ENCODE results near the gene PTPRN2.

PTPRN2 gene

DNA sequence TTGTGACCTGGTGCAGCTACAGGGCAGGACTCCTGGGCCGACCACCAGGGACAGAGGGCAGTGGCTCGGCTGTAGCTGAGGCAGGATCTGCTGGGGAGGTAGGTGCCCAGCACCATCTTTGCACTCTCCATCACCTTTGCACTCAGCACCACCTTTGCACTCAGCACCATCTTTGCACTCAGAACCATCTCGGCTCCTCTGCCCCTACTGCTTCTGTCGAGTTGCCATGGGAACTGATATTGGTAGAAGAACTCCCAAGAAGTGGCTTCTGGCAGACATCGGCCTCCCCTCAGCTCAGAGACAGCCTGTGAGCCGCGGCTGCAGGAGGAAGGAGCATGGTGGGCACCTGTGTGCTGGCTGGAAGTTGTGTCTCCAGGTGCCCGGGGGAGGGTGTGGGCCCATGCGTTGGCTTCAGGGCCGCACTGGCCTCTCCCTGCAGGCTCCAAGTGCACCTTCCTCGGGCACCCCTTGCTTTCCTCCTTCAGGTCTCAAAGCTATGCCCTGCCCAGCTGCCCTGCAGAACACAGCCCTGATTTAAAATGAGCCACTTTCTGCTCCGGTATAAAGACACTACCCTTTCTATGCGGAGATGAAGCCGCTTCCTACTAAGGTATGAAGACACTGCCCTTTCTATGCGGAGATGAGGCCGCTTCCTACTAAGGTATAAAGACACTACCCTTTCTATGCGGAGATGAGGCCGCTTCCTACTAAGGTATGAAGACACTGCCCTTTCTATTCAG lies 514.5 kb downstream of the PTPRN2 start:
- Histone ChIP-seq H3K9me3 (ENCODE audit: control insufficient read depth, insufficient read depth, low read length) (no peaks in the 10 kb centered on the region), H3K36me3 (ENCODE audit: insufficient read depth, low read length) (no peaks in the 10 kb centered on the region), H3K9ac (ENCODE audit: low read depth, low read length) (no peak overlapping the region), H3K4me1 (ENCODE audit: insufficient read depth, low read length) (no peaks in the 10 kb centered on the region)

DNA sequence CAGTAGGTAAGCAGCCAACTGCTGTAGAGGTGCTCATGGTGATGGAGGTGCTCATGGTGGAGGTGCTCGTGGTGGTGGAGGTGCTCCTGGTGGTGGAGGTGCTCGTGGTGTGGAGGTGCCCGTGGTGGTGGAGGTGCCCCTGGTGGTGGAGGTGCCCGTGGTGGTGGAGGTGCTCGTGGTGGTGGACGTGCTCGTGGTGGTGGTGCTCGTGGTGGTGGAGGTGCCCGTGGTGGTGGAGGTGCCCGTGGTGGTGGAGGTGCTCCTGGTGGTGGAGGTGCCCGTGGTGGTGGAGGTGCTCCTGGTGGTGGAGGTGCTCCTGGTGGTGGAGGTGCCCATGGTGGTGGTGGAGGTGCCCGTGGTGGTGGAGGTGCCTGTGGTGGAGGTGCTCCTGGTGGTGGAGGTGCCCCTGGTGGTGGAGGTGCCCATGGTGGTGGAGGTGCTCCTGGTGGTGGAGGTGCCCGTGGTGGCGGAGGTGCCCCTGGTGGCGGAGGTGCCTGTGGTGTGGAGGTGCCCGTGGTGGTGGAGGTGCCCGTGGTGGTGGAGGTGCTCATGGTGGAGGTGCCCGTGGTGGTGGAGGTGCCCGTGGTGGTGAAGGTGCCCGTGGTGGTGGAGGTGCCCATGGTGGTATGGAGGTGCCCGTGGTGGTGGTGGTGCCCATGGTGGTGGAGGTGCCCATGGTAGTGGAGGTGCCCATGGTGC lies 517.3 kb downstream of the PTPRN2 start:
- Histone ChIP-seq H3K9me3 (ENCODE audit: control insufficient read depth, insufficient read depth, low read length) (no peaks in the 10 kb centered on the region), H3K9ac (ENCODE audit: low read depth, low read length) (no peak overlapping the region), H3K36me3 (ENCODE audit: insufficient read depth, low read length) (no peaks in the 10 kb centered on the region), H3K4me1 (ENCODE audit: insufficient read depth, low read length) (no peaks in the 10 kb centered on the region)

DNA sequence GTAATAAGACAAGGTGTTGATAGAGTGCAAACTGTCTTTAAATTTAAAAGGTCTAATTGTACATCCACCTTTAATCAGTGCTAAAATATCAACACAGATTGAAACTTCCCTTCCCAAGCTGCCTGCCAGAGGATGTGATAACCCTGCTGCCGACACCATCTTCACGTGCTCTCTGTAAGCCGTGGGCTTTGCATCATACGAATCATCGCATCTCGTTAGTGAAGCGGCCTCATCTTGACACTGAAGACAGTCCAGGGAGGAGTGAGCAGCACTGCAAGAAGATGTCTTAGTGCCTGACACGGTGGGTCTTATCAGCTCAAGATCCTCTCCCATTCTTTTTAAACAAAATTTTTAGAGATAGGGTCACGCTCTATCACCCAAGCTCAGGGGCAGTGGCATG lies 518.8 kb downstream of the PTPRN2 start:
- no peaks in the 10 kb centered on the region for H3K9me3 ChIP-seq (ENCODE audit: control insufficient read depth, insufficient read depth, low read length)
- no peaks in the 10 kb centered on the region for H3K4me1 ChIP-seq (ENCODE audit: insufficient read depth, low read length)

DNA sequence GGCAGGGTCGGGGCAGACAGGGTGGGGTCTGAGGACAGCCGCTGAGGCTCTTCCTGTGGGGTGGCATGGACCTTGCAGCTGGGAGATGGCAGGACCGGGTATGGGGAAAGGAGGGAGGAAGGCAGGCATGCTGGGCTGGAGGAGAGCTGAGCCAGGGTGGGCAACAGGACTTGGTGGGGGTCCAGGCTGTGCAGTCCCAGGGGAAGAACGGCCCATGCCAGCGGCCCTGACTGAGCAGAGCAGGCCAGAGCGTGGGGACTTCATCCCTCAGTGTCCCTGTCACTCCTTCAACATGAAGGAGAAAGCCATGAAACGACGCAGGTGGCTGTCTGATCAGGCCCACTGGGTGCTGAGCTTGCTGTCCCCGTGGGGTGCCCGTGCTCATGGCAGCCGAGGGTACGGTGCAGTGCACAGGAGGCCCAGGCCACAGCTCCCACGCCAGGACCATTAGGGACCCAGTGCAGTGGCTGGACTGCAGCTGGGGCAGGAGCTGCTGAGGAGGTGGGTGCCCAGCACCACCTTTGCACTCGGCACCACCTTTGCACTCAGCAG lies 519.6 kb downstream of the PTPRN2 start:
- Histone ChIP-seq H3K9ac (ENCODE audit: low read depth, low read length) (no peak overlapping the region), H3K9me3 (ENCODE audit: control insufficient read depth, insufficient read depth, low read length) (no peaks in the 10 kb centered on the region), H3K36me3 (ENCODE audit: insufficient read depth, low read length) (no peaks in the 10 kb centered on the region), H3K4me1 (ENCODE audit: insufficient read depth, low read length) (no peaks in the 10 kb centered on the region)

More for the DNA sequence above, 518.8 kb downstream of the PTPRN2 start:
- Histone ChIP-seq H3K36me3 (ENCODE audit: insufficient read depth, low read length) (no peaks in the 10 kb centered on the region), H3K9ac (ENCODE audit: low read depth, low read length) (no peak overlapping the region)

DNA sequence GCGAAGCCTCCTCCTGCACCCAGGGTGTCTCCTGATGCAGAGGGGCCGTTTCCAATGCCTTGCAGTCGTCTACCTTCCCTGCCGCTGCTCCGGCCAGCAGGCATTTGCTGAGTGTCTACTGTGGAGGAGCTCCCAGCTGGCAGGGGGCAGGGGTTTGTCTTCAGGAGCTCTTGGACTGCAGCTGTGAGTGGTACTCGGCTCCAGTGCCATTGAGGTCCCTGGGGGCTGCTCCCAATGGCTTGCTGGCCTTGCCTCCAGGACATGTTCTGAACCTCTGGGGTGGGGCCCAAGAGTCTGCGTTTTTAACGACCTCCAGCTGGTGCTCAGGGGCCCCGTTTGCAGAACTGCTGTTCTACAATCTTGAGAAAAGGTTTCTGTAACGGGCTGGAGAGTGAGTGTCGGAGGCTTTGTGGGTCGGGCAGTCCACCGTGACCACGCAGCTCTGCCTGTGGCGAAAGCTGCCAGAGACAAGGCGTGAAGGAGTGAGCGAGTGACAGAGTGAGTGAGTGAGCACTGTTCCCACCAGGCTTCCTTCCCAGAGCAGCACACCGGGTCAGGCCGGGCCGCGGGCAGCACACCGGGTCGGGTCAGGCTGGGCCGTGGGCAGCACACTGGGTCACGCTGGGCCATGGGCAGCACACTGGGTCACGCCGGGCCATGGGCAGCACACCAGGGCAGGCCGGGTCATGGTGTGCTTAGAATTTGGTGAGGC lies 520.2 kb downstream of the PTPRN2 start:
- Histone ChIP-seq H3K4me1 (ENCODE audit: insufficient read depth, low read length) (no peaks in the 10 kb centered on the region), H3K9me3 (ENCODE audit: control insufficient read depth, insufficient read depth, low read length) (no peaks in the 10 kb centered on the region), H3K36me3 (ENCODE audit: insufficient read depth, low read length) (no peaks in the 10 kb centered on the region), H3K9ac (ENCODE audit: low read depth, low read length) (no peak overlapping the region)

DNA sequence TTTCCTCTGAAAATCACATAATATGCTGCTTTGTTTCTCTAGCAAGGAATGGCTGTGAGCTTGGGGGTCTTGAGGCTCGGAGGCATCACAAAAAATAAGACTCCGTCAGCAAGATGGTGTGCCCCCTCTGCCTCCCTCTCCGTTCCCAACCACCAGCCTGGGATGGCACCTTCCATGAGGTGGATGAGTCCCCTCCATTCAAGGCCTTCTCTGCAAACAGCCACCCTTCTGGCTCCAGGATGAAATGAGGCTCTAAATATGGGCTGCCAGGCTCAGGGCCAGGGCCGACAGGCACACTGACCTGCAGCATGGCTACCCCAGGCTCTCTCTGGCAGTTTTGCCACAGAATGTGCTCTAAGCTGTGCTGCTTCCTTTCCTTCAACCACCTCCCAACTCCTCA lies 521.5 kb downstream of the PTPRN2 start:
- Histone ChIP-seq H3K9me3 (ENCODE audit: control insufficient read depth, insufficient read depth, low read length) (no peaks in the 10 kb centered on the region), H3K36me3 (ENCODE audit: insufficient read depth, low read length) (no peaks in the 10 kb centered on the region), H3K9ac (ENCODE audit: low read depth, low read length) (no peak overlapping the region), H3K4me1 (ENCODE audit: insufficient read depth, low read length) (no peaks in the 10 kb centered on the region)

DNA sequence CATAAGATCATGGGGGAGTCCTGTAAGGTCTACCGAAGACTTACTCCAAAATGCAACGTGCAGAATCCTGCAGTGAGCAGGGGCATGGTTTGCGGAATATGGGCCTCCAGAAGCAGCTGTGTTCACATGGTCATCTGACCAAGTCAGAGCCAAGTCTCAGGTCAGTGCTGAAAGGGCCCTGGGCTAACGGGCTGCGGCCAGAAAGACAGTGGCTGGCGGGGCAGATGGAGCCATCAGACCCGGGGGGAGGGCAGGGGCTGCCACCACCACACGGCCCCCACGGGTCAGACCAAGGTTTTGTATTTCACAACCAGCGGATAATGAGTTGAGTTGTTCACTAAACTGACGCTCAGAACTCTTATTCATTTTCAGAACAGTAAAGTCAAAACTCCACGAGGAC lies 522.3 kb downstream of the PTPRN2 start:
- no peaks in the 10 kb centered on the region for H3K4me1 ChIP-seq (ENCODE audit: insufficient read depth, low read length)
- H3K9ac ChIP-seq (ENCODE audit: low read depth, low read length) = no peak overlapping the region
- H3K9me3 ChIP-seq (ENCODE audit: control insufficient read depth, insufficient read depth, low read length) = no peaks in the 10 kb centered on the region
- H3K36me3 ChIP-seq (ENCODE audit: insufficient read depth, low read length) = no peaks in the 10 kb centered on the region

DNA sequence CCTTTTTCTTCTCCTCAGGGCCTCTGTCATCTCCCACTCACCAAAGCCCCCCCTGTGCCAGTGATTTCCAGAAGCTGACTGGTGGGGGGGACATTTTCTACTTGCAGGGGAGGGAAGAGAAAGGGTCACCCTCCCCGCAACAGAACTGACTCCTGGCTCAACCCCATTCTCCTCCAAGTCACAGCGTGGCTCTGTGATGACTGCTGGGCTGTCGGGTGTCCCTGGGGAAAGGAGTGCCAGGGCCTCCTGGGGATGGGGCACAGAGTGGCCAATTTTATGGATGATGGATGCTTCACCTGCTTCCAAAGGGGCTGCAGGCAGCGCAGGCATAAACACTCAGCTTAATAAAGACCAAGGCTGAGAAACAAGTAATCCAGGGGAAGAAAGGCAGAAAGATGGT lies 523.0 kb downstream of the PTPRN2 start:
- no peaks in the 10 kb centered on the region for H3K9me3 ChIP-seq (ENCODE audit: control insufficient read depth, insufficient read depth, low read length)
- no peak overlapping the region for H3K9ac ChIP-seq (ENCODE audit: low read depth, low read length)
- H3K4me1 ChIP-seq (ENCODE audit: insufficient read depth, low read length) = no peaks in the 10 kb centered on the region
- no peaks in the 10 kb centered on the region for H3K36me3 ChIP-seq (ENCODE audit: insufficient read depth, low read length)

DNA sequence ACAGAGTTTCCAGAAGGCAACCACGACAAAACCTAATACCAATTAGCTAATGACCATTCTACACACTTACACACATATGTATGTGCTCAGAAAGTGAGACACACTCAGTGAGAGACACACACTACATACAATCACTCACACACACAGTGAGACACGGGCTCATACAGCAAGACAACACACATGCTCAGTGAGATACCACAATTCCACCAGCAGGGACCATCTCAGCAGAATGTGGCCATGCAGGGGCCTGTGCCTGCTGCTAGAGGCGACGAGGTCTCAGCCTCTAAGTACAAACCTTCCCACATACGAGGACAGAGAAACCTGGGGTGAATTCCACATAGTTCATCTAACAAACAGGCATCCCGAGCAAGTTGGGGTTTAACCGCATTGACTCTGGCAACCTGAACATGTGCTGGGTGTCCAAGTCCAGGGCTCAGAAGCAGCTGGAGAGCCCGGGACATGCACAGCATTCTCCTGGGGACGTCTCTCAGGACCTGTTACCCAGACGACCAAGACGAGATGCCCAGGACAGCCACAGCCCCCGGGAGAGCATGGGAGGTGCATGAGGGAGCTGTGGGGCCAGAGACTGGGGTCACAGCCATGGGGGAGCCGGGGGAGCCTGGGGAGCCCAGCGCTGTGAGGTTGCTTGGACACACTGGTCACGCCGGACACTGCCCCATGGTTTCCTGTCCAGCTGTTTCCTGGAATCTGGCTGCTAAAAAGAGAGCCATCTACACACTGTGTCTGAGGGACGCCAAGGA lies 523.6 kb downstream of the PTPRN2 start:
- Histone ChIP-seq H3K4me1 (ENCODE audit: insufficient read depth, low read length) (no peaks in the 10 kb centered on the region), H3K9ac (ENCODE audit: low read depth, low read length) (no peak overlapping the region), H3K9me3 (ENCODE audit: control insufficient read depth, insufficient read depth, low read length) (no peaks in the 10 kb centered on the region), H3K36me3 (ENCODE audit: insufficient read depth, low read length) (no peaks in the 10 kb centered on the region)

DNA sequence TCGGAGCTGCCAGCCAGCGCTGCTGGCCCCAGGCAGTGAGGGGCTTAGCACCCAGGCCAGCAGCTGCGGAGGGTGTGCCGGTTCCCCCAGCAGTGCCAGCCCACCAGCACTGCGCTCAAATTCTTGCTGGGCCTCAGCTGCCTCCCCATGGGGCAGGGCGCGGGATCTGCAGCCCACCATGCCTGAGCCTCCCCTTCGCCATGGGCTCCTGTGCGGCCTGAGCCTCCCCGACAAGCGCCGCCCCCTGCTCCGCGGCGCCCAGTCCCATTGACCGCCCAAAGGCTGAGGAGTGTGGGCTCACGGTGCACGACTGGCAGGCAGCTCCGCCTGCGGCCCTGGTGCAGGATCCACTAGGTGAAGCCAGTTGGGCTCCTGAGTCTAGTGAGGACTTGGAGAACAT lies 525.0 kb downstream of the PTPRN2 start:
- H3K4me1 ChIP-seq (ENCODE audit: insufficient read depth, low read length) = no peaks in the 10 kb centered on the region
- no peaks in the 10 kb centered on the region for H3K36me3 ChIP-seq (ENCODE audit: insufficient read depth, low read length)
- no peaks in the 10 kb centered on the region for H3K9me3 ChIP-seq (ENCODE audit: control insufficient read depth, insufficient read depth, low read length)

DNA sequence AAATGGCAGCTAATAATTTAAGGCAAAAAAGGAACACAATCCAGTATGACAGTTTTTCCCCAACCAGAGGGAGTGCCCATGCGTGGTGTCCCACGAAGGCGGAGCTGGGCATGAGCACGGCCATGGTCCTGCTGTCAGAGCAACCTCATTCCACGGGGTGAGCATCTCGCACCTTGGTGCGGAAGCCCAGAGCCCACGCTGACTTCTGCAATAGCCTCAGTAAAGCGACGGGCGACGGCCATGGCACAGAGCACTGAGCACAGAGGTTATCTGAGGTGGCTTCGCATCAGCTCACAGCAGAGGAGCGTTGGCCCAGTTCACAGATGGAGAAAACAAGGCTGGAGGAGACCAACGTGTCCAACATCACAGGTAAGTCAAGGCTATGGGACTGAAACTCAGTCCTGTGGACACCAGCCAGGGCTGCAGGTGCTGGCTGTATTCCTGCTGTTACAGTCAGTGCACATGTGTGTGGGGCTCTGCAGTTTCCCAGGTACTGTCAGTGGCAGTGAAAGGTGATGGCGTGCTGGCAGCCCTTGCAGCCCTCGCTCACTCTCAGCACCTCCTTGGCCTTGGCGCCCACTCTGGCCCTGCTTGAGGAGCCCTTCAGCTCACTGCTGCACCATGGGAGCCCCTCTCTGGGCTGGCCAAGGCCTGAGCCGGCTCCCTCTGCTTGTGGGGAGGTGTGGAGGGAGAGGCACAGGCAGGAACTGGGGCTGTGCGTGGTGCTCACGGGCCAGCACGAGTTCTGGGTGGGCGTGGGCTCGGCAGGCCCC lies 525.6 kb downstream of the PTPRN2 start:
- no peaks in the 10 kb centered on the region for H3K9me3 ChIP-seq (ENCODE audit: control insufficient read depth, insufficient read depth, low read length)

More for the DNA sequence above, 525.0 kb downstream of the PTPRN2 start:
- H3K9ac ChIP-seq (ENCODE audit: low read depth, low read length) = no peak overlapping the region

DNA sequence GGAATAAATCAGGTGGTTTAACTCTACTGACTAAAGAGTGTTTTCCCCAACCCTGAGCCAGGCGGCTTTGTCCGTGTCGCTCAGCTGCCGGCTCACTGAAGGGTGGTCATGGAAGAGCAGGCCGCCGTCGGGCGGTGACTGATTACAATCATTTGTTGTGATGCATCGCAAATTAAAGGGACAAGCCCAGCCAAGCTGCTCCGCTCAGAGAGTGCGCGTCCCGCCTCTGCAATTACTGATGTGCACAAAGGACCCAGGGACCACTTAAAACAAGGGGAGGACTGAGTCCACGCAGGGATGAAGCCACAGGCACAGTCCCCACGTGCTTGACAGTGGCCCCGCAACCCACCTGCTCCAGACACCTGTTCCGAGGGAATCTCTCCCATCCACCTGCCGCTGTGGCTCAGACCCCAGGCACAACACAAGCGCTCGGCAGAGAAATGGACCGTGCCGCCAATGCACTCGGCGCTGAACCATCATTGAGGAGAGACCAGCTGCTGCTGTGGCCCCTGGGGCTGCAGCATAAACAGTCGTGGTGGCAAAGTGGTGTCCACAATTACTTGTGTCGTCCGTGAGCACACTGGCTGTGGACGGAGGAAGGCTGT lies 526.5 kb downstream of the PTPRN2 start:
- no peaks in the 10 kb centered on the region for H3K36me3 ChIP-seq (ENCODE audit: insufficient read depth, low read length)
- no peak overlapping the region for H3K9ac ChIP-seq (ENCODE audit: low read depth, low read length)
- H3K9me3 ChIP-seq (ENCODE audit: control insufficient read depth, insufficient read depth, low read length) = no peaks in the 10 kb centered on the region
- no peaks in the 10 kb centered on the region for H3K4me1 ChIP-seq (ENCODE audit: insufficient read depth, low read length)

More for the DNA sequence above, 525.6 kb downstream of the PTPRN2 start:
- Histone ChIP-seq H3K9ac (ENCODE audit: low read depth, low read length) (no peak overlapping the region), H3K36me3 (ENCODE audit: insufficient read depth, low read length) (no peaks in the 10 kb centered on the region), H3K4me1 (ENCODE audit: insufficient read depth, low read length) (no peaks in the 10 kb centered on the region)

DNA sequence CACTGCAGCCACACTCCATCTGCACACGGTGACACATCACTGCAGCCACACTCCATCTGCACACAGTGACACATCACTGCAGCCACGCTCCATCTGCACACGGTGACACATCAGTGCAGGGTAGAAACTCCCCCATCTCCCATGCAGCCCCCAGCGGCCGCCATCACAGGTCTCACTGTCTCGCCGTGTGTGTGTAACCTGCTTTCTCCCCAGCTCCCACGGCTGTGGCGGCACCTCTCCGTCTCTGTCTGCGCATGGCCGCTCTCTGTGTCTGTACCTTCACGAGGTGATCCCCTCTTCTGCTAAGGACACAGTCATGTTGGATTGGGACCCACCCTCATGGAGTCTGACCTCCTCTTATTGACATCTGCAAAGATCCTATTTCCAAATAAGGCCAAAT lies 527.4 kb downstream of the PTPRN2 start:
- Histone ChIP-seq H3K36me3 (ENCODE audit: insufficient read depth, low read length) (no peaks in the 10 kb centered on the region), H3K9me3 (ENCODE audit: control insufficient read depth, insufficient read depth, low read length) (no peaks in the 10 kb centered on the region), H3K9ac (ENCODE audit: low read depth, low read length) (no peak overlapping the region), H3K4me1 (ENCODE audit: insufficient read depth, low read length) (no peaks in the 10 kb centered on the region)

Data from ES-I3 (cell line).